Uterus (tissue), 2 donors: ENCODE data around the gene GPR152.

ENCODE experiments used
- POLR2A ChIP-seq, 2 donors: fragments of 450-650 bp; IDR thresholded peaks; one replicate each; pipeline ENCODE4 v1.6.1; 2016; ENCODE audit warnings: antibody characterized with exemption in 2 of 2, mild to moderate bottlenecking in 1 of 2, moderate library complexity in 1 of 2
- TF ChIP-seq, protein P1 (sequence below), 4 experiments: fragments of 200-600 bp in 2 of 4; fragments of 450-650 bp in 2 of 4; sonication (generic) in 2 of 4; IDR thresholded peaks; one replicate each; pipeline ENCODE4 v1.5.1; 2016 to 2019; ENCODE audit warnings: antibody characterized with exemption in 4 of 4, mild to moderate bottlenecking in 2 of 4, moderate library complexity in 1 of 4

DNA sequence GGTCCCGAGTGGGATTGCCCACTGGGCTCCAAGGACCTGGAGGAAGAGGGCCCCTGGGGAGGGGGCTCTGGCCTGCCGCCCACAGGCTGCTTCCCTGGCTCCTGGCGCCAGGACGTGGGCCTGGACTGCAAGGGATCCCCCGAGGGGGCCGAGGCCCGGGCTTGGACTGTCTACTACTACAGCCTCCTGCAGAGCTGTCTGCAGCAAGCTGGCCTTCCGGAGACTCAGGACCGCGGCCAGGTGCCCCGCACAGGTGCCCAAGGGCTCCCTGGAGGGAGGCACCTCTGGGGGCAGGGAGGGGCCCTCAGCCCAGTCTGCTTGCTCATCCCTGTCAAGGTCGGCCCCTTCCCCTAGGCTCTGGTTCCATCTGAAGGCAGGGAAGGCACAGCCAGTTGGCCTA lies 35.1 kb downstream of the GPR152 start:
- TF ChIP-seq, protein P1, sequence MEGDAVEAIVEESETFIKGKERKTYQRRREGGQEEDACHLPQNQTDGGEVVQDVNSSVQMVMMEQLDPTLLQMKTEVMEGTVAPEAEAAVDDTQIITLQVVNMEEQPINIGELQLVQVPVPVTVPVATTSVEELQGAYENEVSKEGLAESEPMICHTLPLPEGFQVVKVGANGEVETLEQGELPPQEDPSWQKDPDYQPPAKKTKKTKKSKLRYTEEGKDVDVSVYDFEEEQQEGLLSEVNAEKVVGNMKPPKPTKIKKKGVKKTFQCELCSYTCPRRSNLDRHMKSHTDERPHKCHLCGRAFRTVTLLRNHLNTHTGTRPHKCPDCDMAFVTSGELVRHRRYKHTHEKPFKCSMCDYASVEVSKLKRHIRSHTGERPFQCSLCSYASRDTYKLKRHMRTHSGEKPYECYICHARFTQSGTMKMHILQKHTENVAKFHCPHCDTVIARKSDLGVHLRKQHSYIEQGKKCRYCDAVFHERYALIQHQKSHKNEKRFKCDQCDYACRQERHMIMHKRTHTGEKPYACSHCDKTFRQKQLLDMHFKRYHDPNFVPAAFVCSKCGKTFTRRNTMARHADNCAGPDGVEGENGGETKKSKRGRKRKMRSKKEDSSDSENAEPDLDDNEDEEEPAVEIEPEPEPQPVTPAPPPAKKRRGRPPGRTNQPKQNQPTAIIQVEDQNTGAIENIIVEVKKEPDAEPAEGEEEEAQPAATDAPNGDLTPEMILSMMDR (IDR thresholded peaks at IDR 0.05): no peak
- no peak for TF ChIP-seq POLR2A (IDR thresholded peaks at IDR 0.05)
